GM12891 (cell line): ENCODE results near the gene SLC38A3.

Experiments used
- PAX5 ChIP-seq: IDR thresholded peaks from 2 replicates; pipeline ENCODE4 v1.6.1; 2011; ENCODE audit warnings: low read length, moderate library complexity, mild to moderate bottlenecking; ENCODE audit not compliant: insufficient read depth, severe bottlenecking
- POLR2A ChIP-seq: IDR thresholded peaks from 2 replicates; pipeline ENCODE4 v1.6.1; 2011; ENCODE audit warnings: low read depth, low read length, control low read depth
- POLR2AphosphoS5 ChIP-seq: IDR thresholded peaks from 2 replicates; pipeline ENCODE4 v1.6.1; 2011; ENCODE audit warnings: low read depth, low read length, control low read depth
- SPI1 ChIP-seq: IDR thresholded peaks from 2 replicates; pipeline ENCODE4 v1.6.1; 2011; ENCODE audit warnings: low read depth, low read length, control low read depth
- TAF1 ChIP-seq: IDR thresholded peaks from 2 replicates; pipeline ENCODE4 v1.6.1; 2011; ENCODE audit warnings: low read depth, low read length, control low read depth

- TF ChIP-seq POLR2A (no peak), SPI1 (no peak), POLR2AphosphoS5 (no peak), PAX5 (no peak), TAF1 (no peak)
These were observed 22.5 kb upstream of the SLC38A3 start for GRCh38 chr3:50182533-50183099.
